ENCODE measurements around the gene EML3.
"Not testable (repeated sequence)": the region's sequence is repeated elsewhere in the genome, so short reads cannot be mapped to it uniquely, and the experiment has no call there.

Gene EML3

GRCh38 chr11:62612366-62613290 lies at the start of gene EML3, which contains the start of gene ROM1:
Gene EML3, minus strand, starts transcription at chr11:62612775. Its CDS starts 318 bp downstream, at chr11:62612457.
Gene ROM1, plus strand, starts transcription at chr11:62613257. Its CDS starts 25 bp downstream, at chr11:62613282.
- peak; percentile 56 for DNase-seq

GRCh38 chr11:62656796-62657429 lies 44.3 kb upstream of the EML3 start:
- no peak for DNase-seq

GRCh38 chr11:62654297-62654696 lies 41.7 kb upstream of the EML3 start:
- no peak for DNase-seq

GRCh38 chr11:62652161-62653006 lies 39.8 kb upstream of the EML3 start:
- no peak for DNase-seq

- DNase-seq, result not testable (repeated sequence)
Measured at GRCh38 chr11:62650283-62650682, 37.7 kb upstream of the EML3 start.

GRCh38 chr11:62649486-62649885 lies 36.9 kb upstream of the EML3 start:
- no peak for DNase-seq

GRCh38 chr11:62648967-62649364 lies 36.4 kb upstream of the EML3 start:
- DNase-seq, result no peak

GRCh38 chr11:62648185-62648966 lies 35.8 kb upstream of the EML3 start:
- DNase-seq, result no peak

GRCh38 chr11:62647609-62648005 lies 35.0 kb upstream of the EML3 start:
- no peak for DNase-seq

GRCh38 chr11:62646825-62647608 lies 34.4 kb upstream of the EML3 start:
- DNase-seq, result no peak

GRCh38 chr11:62645946-62646824 lies 33.6 kb upstream of the EML3 start, which contains the start of gene GANAB:
Gene GANAB, minus strand, starts transcription at chr11:62646613. Its CDS starts 14 bp downstream, at chr11:62646599.
- DNase-seq, result peak; percentile 91

GRCh38 chr11:62645671-62645945 lies 33.0 kb upstream of the EML3 start:
- no peak for DNase-seq

GRCh38 chr11:62644220-62644619 lies 31.6 kb upstream of the EML3 start:
- DNase-seq, result no peak

GRCh38 chr11:62632492-62632891 lies 19.9 kb upstream of the EML3 start:
- no peak for DNase-seq

GRCh38 chr11:62627713-62628112 lies 15.1 kb upstream of the EML3 start:
- no peak for DNase-seq

GRCh38 chr11:62622476-62623089 lies 10.0 kb upstream of the EML3 start:
- no peak for DNase-seq

- peak; percentile 80 for DNase-seq
Measured at GRCh38 chr11:62621567-62622470, 9.2 kb upstream of the EML3 start, which contains the start of gene B3GAT3. Gene B3GAT3, minus strand, starts transcription at chr11:62621986. Its CDS starts 39 bp downstream, at chr11:62621947.

- DNase-seq, result no peak
Measured at GRCh38 chr11:62621027-62621566, 8.5 kb upstream of the EML3 start.
